Stimulated activated CD4-positive, alpha-beta T cell treated with anti-CD3 and anti-CD28 coated beads, Interleukin-4, amount 100 ng/mL, for 48 hours (primary cell): ENCODE measurements around the gene FUT6.

Experiments used
- DNase-seq, 2 donors: peaks; one replicate each; pipeline ENCODE4 v3.0.0-alpha.2; 2020; ENCODE audit warnings: low read depth in 2 of 2

The FUT6 gene

GRCh38 chr19:5827891-5828660, 11.4 kb downstream of the FUT6 start:
- DNase-seq, result peak; percentile 91 to 93

GRCh38 chr19:5827342-5827890, 12.1 kb downstream of the FUT6 start:
- DNase-seq, result no peak

GRCh38 chr19:5826531-5827341, 12.8 kb downstream of the FUT6 start:
- DNase-seq, result no peak

DNA sequence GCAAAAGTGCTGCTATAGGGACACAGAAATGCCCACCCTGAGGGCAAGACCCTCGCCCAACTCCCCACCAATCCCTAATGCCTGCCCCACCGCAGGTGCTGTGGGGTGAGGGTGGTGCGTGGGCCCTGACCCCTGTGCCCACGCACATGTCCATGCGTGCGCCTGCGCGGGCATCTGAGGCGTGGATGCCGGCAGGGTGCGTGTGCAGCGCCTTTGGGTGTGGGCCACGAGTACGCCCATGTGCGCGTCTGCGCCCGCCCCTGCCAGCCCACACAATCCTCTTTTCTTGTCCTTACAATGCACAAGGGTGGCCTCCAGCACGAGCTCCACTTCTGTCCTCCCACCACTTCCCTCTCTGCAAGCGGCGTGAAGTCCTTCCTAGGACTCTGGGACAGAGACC, 14.3 kb downstream of the FUT6 start:
- DNase-seq, result no peak

GRCh38 chr19:5824751-5825150, 14.8 kb downstream of the FUT6 start:
- DNase-seq, result no peak

GRCh38 chr19:5823579-5824281, 15.8 kb downstream of the FUT6 start:
- DNase-seq, result no peak

DNA sequence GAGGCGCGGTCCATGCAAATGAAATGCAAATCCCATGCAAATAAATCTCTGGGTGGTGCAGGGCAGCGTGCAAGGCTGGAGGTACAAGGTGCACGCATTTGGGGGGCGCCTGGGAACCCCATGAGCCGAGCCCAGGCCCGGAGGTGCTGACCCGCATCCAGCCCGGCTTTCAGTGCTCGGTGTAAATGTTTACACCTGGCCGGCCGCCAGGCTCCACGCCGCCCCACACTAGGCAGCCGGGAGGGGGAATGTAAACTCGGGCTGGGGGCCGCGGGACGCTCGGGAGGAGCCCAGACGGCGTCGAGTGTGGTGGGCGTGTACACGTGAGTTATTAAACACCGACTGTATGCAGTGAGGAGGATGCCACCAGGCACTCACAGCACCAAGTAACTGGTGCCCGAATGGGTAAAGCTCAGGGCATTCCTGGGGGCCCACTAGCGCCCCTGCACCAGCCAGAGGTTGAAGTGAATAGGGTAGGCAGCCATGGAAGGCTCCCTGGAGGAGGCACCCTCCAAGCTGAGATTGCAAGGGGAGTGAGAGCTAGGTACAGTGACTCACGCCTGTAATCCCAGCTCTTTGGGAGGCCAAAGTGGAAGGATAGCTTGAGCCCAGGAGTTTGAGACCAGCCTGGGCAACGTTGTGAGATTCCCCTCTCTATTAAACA, 17.2 kb downstream of the FUT6 start:
- no peak for DNase-seq

DNA sequence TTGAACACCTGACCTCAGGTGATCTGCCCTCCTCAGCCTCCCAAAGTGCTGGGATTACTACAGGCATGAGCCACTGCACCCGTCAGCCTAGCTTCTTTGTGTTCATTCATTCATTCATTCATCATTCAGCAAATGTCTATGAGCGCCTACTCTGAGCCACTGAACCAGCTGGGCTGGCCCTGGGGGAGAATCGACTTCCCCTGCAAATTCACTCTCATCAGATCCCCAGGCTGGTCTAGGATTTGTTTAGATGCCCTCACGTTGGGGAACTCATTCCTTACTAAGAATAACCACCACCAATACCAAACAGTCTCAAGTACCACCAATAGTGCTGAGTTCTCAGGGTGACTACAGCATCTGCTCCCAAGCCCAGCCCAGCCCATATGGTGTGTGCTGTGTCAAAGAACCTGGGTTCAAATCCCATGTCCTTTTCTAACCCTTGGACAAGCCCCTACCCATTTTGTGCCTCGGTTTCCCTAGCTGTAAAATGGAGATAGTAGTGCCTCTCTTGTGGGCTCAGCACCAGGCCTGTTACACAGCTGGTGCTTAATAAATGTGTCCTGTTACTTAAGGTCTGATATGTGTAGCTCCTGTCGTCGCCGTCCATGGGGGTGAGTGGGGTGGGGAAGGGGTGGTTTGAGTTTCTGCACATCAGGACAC, 17.9 kb downstream of the FUT6 start:
- no peak for DNase-seq

GRCh38 chr19:5820785-5821184, 18.7 kb downstream of the FUT6 start:
- no peak for DNase-seq

- no peak for DNase-seq
These were observed 20.9 kb downstream of the FUT6 start for GRCh38 chr19:5818594-5818993.

GRCh38 chr19:5817218-5817617, 22.3 kb downstream of the FUT6 start:
- DNase-seq, result no peak

- no peak for DNase-seq
These were observed 24.7 kb downstream of the FUT6 start for GRCh38 chr19:5814852-5815246.

DNA sequence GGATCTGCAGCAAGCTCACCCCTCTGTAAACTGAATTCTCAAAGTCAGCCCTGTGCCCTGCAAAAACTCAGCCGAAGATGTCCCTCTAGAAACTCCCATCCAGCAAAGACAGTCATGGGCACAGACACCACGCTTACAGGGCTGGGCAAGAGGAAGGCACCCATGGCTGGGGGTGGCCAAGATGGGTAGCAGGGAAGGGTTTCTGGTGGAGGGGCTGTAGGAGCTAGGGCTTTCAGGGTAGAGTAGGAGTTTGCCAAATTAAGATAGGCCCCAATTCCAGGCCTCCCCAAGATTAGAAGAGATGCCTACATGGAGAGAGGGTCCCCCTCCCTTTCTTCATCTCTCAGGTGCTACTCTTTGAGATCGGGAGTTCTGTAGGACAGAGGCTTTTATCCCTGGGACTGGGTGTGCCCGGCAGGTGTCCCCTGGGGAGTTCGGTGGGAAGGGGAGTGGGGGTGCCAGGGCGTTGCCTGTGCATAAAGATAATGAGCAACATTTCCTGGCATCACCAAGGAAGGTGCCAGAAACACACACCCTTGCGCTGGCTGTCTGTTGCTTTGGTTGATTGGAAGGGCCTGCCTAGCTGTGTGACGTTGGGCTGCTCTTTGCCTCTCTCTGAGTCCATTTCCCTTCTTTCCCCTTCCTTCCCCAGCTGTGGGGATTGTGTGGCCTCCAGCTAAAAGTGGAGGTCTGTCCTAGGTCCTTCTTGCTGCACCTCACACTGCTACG, 25.2 kb downstream of the FUT6 start:
- DNase-seq, result no peak

DNA sequence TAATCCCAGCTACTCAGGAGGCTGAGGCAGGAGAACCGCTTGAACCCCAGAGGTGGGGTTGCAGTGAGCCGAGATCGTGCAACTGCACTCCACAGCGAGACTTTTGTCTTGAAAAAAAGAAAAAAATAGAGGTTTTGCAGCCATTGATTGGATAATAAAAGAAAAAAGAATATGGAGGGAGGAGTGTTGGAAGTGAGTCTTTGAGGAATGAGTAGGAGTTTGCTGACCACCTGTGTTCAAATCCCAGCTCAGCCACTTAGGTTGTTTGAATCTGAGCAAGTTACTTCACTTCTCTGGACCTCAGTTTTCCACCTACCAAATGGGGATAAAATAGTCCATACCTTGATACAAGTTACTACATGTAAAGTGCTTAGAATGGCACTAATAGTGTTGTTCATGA, 28.4 kb downstream of the FUT6 start:
- DNase-seq, result no peak

GRCh38 chr19:5809469-5809868, 30.0 kb downstream of the FUT6 start:
- DNase-seq, result no peak

DNA sequence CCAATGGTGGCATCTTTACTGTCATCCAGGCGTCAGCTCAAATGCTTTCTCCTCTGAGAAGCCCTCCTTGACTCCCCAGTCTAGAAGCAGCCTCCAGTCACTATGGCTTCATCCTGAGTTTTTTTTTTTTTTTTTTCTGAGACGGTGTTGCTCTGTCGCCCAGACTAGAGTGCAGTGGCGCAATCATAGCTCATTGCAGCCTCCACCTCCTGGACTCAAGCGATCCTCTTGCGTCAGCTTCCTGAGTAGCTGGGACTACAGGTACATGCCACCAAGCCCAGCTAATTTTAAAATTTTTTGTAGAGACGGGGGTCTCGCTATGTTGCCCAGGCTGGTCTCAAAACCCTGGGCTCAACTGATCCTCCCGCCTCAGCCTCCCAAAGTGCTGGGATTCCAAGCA, 30.4 kb downstream of the FUT6 start:
- no peak for DNase-seq

DNA sequence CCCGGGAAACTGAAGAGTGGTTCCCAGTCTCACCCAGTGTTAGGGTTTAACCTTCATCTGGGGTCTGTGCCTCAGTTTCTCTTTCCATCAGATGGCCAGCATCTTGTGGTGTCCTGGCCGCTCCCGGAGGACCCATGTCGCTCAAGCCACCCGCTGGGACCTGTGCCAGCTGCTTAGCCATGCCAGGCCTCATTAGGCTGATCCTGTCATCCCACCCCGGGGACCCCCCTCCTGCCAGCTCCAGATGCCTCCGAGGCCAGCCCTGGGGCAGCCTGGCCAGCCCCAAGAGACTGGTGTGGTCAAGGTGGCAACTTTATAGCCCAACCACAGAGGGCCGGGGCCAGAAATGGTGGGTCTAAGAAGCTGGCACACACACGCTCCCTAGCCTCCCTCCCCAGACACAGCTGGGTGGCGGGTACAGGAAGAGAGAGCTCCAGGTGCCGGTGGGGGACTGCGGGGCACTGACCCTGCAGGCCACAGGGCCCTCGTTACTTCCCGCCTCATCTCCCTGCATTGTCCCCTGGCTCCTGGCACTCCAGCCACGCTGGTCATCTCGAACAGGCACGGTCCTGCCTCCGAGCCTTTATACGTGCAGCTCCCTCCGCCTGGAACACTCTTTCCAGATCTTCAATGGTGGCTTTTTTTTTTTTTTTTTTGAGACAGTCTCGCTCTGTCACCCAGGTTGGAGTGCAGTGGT, 31.2 kb downstream of the FUT6 start:
- no peak for DNase-seq

DNA sequence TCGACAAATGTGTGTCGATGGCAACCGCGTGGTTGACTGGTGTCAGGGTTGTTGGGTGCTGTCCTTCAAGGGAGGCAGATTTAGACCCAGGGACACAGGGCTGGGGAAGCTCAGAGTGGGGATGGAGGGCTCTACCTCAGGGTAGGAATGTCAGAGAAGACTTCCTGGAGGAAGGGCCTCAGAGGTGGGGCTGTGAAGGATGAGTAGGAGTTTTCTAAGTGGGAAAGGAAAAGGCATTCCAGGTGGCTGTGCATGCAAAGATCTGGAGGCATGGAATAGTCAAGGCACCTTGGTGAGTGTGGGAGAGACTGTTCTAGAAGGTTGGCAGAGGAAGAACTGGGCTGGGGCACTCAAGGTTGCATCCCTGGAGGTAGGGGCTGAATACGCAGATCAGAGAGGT, 32.6 kb downstream of the FUT6 start:
- DNase-seq, result no peak

DNA sequence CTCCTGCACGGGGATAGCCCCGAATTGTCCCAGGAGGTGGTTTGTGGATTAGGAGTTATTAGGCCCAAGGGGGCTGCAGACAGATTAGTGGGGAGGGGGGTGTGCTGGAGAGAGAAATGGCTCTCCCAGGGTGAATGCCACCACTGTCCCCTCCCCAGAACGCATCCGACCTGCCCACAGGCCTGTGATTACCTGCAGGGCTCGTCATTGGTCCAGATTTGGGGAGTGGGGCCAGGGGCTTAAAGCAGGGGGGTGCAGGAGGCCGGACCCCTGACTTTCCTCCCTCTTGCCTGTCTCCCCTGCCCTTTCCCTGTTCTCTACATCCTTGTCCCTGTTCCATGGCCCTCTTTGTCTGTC, 33.4 kb downstream of the FUT6 start:
- no peak for DNase-seq
